HG02571 (cell line): ENCODE data around the gene PDGFB.

ENCODE experiments used
- ATAC-seq: cut with Tn5 transposase; IDR thresholded peaks from one replicate; pipeline ENCODE4 v1.9.1; 2021; ENCODE audit warnings: mild to moderate bottlenecking, moderate library complexity; ENCODE audit not compliant: unreplicated experiment

The PDGFB gene

DNA sequence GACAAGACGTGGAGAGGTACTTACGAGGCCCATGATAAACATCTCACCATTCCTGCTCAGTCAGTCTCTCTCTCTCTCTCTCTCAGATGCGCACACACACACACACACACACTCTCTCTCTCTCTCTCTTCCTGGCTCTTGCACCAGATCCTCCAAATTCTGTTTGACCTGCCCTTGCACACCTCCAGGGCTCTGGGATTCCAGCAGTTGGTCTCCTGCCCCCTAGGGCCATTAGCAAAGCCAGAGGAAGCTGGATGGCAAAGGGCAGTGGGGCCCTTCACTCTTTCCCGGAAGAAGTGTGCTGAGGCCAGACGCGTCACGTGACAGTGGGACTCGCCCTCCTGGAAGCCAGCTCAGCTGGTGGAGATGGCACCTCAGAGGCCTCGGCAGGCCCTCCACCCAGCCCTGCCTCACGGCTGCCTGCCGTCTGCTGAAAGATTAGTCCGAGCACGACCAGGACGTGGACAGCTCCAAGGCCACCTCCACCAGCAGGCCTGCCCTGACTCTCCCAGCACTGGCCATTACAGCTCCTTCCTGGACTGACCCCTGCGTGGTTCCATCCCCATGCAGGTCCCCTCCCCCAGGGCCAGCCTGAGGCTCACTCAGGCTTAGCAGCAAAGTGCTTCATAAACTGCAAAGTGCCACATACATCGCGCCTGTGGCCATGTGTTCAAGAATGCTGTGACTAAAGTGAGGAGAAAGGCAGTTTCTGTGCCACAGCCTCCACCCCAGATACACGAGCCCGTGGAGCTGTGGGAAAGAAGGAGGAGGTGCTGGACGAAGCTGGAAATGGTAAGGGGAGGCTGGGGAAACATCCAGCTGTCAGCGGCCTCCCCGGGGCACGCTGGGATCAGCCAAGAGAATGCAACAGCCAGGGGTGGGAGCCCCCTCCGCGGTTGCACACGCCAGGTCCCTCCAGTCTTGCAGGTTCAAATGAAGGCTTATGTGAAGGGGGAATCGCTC, 3.7 kb downstream of the PDGFB start:
- ATAC-seq = no peak

DNA sequence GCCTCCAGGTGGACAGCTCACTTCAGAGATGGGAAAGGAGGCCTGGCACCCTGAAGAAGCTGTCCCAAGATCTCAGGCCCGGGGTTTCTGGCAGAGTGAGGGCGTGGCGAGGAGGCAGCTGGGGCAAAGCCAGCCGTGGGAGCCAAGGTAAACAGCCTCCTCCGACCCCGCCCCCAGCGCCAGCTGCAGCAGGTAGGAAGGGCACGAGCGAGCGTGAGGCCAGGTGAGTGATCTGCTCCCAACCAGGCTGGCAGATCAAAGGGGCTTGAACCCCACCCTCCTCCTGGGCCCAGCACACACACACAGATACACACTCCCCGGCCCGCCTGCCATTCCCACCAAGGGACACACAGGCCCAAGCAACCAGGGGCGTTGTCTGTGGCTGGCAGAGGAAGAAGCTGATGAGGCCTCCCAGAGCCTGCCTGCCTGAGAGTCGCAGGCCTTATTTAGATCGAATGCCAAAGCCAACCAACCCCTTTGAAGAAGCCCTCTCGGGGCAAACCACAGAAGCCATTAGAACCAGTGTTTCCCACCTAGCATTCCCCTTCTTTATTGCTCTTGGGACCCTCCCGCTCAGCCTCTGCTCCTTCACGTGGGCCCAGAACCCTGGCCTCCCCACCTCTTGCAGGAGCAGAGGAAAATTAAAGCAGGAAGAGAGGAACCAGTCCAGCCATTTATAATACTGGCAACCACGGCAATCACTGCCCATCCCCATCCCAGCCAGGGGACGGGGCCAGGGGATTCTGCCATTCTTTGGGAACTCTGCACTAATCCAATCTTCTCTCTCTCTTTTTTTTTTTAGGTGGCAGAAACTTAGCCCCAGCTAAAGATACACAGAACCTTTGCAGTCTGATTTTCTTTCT, 5.0 kb downstream of the PDGFB start:
- ATAC-seq = no peak

DNA sequence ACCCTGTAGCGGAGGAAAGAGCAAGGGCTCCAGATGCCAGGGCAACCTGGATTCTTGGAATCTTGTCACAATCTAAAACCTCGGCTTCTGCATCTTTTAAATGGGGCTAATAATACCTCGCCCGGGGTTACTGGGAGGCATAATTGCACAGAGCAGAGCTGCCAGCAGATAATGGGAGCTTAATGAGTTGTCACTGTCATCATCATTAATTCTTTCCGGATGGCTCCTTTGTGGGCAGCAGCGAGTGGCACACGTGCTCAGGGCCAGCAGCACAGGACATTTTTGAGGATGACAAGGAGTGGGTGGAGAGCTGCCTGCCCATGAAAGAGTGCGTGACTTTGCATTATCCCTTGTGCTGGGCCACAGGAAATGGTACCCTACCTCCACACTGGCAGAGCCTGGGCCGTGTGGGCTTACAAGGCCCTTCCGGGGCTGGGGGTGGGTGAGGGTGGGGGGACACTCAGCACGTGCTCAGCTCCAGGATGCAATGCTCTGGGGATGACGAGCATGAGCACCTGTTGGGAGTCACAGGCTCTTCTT, 5.7 kb downstream of the PDGFB start:
- no peak for ATAC-seq

DNA sequence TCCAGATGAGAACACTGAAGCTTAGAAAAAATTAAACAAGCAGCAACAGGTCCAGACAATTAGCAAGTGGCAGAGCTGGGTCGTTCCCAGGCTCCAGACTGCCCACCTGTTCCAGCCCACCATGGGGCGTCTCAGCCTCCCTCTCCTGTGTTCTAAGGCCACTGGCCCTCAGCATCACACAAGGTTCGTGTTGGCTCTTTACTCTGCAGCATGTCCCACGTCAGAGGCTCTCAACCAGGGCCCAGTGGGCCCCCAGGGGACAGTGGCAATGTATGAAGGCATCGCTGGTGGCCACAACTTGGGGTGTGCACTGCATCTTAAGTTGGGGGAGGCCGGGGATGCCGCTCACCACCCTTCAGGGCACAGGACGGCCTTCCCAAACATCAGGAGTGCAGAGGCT, 6.2 kb downstream of the PDGFB start:
- no peak for ATAC-seq

DNA sequence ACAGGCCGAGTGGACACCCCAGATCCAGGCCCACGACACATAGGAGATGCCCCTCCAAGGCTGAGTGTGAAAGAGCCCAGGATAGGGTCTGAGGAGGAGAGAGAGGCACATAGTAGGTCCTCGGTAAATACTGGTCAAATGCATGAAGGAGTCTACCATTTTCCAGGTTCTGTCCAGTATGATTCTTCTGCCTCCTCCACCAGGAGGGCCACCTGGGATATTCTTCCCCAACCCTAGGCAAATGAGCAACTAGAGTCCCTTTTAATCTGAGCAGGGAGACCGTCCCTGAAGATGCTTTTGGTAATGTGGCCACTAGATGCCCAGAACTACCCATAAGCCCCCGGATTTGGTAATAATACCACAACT, 6.7 kb downstream of the PDGFB start:
- ATAC-seq = no peak

DNA sequence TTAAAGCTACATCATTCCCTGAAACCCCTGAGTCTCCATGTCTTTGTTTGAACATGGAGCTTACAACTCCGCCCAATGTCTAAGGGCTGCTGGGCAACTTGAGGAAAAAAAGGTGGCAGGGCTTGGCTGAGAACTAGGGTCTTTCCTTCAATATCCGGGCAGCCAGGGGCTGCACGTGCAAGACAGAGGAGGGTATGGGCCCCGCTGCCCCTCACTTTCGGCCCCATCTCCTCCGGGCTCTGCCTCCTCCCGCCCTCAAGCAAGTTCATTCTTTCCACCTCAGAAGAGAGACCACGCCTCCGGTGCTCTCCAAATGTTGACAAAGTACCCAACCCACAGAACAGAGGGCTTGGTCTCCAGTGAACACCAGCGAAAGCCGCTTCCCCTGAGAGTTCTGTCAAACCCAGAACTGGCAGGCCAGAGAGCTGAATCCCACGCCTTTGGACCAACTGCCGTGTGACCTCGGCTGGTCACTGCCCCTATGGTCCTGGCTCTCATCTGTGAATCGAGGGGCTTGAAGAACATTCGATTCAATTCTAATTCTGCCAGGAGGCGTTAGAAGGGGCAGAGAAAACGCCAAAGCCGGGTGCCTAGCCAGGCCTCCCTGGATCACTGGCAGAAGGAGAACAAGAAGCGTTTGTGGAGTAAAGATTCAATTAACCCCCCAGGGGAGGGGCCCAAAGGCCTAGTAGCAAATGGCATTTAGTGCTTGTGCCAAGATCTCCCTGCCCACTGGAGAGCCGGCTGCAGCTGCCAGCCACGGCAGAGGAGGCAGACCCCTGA, 7.3 kb downstream of the PDGFB start:
- no peak for ATAC-seq

DNA sequence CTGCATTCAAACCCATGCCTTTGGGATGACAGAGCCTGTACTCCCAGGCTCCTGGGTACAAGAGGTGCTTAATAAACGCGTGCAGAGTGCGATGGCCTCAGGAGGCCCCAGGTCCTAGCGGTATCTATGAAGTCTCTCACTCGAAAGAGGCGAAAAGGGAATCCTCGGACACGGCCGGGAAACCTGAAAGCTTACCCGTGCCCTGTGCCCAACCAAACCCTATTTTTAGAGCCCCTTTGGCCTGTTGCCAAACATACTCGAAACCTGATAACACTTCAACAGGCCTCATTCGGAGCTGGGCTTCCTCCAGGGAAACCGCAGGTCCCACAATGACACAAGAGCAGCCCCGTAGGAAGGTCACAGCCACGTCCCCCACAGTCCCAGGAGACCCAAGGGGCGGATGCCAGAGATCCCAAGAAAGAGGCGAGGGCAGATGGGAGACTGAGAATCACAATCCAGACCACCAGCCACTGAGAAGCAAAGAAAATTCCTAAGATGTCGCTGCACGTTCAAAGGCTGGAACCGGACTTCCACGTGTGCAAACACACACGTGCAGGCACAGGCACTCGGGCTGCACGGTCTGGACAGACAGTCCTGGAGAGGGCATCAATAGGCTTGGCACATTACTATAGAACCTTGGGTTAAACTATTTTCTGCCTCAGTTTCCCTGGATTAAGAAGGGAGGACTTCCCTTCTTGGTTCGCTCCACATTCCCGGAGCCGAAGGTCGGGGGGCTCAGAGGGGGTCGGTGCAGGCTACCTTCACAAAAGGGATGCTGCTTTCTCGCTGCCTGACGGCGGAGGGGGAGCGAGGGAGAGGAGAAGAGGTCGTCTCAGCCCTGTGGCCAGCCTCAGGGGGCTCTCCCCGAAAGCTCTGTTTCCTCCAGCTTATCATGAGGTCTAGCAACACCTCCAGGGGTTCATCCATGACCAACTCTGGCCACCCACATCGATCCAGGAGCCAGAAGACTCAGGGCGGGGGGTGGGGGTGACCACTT, 8.2 kb downstream of the PDGFB start:
- no peak for ATAC-seq

DNA sequence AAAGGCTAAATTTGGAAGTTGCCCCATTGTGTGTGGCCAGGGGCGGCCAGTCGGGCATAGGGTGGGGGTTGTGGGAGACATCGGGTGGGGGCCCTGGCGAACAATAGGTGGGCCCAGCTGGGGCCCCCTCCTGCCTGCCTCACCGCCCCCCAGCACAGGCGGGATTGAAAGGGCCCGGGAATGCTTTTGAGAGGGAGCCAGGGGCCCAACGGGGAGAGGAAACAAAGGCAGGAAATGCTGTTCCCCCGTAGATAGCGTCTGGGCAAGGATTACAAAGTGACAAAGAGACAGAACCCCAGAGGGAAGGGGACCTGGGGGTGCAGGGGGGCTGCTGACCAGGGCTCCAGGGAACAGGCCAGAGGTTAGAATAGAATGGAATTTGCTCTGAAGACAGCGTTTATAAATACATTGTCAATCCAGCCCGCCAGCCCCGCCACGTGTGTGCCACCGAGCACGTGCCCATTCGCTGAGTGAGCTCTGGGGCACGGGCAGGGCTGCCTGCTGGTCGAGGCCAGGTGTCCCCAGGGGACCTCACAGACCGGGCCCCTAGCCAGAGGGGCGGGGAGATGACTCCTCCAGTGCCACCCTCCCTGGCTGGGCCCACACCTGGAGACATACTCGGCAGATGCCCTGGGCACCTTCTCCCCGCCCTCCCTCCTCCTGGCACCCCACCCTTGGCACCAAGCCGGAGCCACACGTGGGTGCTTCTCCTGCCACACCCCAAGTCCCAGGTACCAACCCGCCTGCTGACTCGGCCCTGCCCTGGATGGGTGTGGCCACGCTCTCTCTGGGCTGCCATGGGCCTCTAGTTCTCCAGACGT, 9.7 kb downstream of the PDGFB start:
- no peak for ATAC-seq

DNA sequence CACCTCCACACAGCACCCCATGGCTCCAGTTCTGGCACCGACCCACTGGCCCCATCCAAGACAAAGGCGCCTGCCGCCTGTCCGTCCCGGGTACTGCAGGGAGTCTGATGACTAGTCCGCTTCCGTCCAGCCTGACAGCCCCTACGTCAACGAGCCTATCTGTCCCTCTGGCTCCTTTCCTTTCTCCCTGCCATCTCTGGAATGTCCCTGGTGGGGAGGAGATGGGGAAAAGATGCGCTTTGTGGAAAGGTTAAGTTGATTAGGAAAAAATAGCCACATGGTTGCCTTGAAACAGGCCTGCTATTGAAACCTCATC, 10.4 kb downstream of the PDGFB start:
- no peak for ATAC-seq

DNA sequence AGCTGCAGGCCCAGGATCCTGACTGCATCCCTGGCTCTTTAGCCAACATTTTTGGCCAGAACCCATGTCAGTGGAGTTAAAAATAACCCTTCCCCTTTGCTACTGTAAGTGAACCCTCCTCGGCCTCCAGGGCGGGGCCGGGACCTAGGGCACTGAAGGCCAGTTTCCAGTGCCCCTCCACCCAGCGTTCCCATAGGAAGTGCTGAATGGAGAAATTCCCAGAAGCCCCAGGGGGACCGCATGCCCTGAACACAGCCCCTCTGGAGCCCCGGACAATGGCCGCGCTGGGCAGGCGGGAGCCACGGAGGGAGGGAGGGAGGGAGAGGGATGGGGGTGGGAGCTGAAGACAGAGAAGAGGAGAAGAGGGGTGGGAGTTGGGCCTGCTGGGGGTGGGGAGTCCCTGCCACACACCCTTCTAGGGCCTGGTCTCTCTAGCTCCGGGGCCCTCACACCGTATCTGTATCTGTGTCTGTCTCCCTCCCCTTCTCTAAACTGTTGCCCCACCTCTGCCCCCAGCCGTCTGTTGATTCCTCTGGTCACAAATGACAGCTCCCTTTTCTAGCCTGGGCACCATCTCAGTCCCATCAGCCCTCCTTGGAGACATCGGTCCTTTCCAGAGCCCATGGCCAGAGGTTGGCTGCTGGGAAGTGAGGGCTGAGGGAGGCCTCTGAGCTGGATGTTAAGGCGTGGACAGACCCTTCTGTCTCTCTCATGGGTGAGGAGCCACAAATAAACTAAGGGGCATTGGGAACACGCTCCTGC, 10.9 kb downstream of the PDGFB start:
- no peak for ATAC-seq

DNA sequence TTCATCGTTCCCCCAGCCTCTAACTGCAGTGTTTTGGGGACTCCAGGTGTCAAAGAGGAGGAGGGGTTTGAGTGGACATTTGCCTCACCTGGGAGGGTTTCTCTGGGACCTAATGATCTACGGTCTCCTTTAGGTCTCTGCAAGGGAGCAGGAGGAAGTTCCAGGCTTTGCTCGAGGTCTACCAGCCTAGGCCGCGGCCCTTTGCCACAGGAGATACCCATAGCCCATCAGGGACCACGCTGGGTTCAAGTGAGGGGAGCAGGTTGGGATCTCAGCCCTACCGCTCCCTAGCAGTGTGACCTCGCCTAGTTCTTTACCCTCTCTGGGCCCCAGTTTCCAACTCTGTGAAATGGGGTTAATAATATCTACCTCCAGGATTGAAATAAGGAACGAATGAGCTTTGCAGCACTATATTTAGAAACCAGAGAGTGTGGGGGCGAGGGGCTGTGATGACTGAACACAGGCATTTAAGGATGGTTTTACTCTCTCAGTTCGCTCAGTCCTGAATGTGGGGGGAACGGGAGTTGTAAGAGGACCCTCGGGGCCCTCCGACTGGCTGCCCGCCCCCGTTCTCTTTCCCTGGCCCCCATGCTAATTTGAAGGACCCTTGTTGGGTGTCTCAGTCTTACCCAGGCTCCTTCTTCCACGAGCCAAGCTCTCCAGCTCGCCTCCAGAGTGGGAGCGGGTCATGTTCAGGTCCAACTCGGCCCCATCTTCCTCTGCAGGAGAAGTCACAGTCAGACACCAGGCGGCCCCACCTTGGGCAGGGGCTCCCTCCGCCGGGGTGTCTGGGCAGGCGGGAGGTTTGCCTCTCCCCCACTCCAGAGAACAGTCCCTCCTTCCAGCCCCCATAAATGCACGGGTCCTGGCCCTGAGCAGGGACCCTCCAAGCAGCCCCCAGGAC, 11.7 kb downstream of the PDGFB start:
- no peak for ATAC-seq

DNA sequence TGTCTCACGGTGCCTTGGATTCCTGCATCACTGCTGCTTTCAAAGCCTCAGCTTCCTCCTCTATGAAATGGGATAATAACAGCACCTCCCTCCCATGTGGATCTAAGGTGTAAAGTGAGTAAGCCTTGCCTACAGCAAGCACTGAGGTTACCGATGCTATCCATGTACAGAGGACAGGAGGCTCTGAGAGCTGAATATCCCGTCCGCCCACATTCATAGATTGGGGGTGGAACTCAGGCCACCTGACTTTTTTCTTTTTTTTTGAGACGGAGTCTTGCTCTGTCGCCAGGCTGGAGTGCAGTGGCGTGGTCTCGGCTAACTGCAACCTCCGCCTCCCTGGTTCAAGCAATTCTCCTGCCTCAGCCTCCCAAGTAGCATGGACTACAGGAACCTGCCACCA, 12.5 kb downstream of the PDGFB start:
- ATAC-seq = no peak

DNA sequence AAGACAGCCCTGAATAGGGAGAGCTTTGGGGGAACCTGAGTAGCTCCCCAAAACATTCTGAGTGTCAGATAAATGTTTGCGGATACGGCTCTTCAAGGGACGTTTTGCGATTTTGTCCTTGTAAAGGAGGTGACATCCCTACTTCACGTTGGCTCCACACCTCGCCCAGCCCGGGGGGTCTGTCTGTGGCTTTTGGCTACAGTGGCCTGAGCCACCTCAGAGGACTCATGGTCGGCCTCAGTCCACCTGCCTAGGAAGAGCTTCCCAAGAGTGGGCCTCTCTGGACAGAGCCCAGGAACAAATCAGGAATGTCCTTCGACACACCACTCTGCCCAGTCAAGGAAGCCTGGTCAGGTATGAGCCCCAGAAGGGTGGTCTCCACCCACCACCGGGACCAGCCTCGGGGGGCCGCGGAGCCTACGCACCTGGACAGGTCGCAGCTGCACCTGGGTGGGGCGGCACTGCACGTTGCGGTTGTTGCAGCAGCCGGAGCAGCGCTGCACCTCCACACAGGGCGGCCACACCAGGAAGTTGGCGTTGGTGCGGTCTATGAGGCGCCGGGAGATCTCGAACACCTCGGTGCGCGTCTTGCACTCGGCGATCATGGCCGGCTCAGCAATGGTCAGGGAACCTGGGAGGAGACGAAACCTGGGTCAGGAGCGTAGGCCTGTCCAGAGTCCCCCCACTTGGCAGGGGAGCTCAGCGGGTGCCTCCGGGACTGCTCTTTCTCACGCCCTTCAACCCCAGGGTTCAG, 13.4 kb downstream of the PDGFB start:
- no peak for ATAC-seq

DNA sequence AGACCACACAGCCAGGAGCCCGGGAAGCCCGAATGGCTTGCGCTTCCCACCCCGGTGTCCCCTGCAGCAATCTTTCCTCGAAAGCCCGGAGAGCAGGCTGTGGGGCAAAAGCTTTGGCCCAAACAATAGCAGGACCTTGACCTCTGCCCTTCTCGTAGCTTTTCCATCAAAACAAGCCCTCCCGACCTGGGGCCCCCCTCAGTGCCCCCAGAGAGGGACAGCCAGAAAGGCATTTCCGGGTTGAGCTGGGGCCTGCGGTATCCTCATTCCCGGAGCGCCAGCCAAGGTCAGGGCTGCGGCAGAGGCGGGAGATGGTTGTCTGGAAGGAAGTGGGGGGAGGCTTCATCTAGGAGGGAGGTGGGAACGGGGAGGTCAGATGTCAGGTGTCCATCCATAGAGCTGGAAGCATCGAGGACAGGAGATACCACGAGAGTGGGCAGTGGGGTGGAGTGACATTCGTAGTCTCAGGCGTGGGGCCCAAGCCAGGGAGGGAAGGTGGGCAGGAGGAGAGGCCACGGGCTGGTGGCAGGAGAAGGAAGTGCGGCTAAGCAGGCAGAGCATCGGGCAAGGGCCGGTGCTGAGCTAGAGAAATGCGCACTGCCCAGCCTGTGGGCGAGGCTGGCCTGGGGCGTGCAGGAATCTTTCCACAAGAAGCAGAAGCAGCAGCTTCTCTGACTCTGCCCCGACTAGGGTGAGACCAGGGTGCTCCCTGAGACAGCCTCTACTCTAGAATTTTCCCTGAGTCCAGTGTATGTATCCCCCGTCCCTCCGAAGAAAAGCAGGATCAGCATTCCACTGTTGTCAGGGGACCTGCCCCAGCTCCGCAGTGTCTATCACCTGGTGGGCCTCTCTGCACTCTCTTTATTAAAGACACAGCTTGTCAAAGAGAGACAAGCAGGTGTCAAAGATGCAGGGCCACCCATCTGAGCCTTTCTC, 14.3 kb downstream of the PDGFB start:
- no peak for ATAC-seq

DNA sequence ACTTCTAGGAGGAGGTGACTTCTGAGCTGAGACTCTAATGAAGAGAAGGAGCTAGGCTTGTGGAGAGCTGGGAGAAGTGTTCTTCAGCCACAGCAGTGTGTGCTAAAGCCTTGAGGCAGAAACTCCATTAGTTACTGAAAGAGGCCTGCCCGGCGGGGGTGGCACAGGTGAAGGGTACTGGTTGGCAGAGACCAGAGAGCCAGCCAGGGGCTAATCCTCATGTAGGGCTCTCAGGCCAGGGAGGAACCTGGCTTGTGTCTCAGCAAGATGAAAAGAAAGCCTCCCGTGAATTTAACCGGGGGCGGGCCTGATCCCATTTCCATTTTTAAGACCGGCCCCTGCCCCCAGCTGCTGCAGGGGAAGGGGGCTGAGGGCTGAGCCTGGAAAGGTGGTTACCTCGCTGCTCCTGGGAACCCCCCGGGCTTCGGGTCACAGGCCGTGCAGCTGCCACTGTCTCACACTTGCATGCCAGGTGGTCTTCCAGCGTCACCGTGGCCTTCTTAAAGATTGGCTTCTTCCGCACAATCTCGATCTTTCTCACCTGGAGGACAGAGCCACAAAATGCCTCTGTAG, 15.0 kb downstream of the PDGFB start:
- ATAC-seq = no peak
